HG03095 (cell line): ENCODE data around the gene FBXO36.
A peak's percentile ranks its signal among the peaks of the same experiment; 100 is the strongest.
"Not testable (repeated sequence)": the region's sequence is repeated elsewhere in the genome, so short reads cannot be mapped to it uniquely, and the experiment has no call there.

Experiments
- ATAC-seq: cut with Tn5 transposase; IDR thresholded peaks from one replicate; pipeline ENCODE4 v1.9.1; 2021; ENCODE audit warnings: moderate library complexity; ENCODE audit not compliant: unreplicated experiment

The FBXO36 gene

DNA sequence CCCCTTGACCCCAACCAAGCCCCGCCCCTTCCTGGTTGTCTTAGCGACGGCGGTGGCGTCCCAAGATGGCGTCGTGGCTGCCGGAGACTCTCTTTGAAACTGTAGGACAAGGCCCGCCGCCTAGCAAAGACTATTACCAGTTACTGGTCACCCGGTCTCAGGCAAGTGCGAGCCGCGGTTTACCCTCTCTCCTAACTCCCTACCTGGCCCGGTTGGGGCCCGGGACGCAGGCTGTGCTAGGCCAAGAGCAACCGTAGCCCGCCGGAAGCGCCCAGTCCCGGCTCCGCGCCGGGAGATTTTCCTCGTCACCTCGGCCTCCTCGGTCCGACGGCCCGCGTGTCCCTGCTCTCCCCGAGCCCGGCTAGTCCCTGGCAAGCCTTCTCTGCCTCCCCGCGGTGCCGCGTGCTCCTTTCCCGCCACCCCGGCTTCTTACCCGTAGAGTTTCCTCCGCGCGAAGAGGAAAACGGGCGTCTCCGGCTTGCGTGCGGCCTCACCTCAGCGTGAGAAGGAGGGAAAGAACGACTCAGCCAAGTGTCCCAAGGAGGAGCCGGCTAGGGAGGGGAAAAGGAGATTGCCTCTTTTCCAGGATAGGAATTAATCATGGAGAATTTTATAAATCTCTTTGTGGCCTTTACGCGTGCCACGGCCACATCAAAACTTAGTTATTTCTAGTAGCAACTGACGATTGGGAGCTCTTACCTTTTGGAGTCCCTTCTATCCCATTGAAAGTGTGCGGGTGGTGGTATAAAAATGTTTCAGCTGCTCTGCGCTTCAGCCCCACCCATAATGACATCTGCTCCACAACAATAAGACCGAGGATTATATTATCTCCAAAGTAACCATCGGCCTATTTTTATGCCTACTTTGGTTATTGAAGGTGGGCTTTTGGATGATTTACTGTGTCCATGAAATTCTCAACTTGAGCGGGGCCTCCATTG is at the start of gene FBXO36:
FBXO36 (plus strand) TSS at position 55 of the 938 bp plus-strand sequence; CDS start at position 66, 11 bp downstream.
- peak; percentile 58 for ATAC-seq

GRCh38 chr2:229873123-229873581 is 49.2 kb upstream of the FBXO36 start:
- peak; percentile 77 for ATAC-seq

- no peak for ATAC-seq
Measured at GRCh38 chr2:229874647-229875046, 47.7 kb upstream of the FBXO36 start.

DNA sequence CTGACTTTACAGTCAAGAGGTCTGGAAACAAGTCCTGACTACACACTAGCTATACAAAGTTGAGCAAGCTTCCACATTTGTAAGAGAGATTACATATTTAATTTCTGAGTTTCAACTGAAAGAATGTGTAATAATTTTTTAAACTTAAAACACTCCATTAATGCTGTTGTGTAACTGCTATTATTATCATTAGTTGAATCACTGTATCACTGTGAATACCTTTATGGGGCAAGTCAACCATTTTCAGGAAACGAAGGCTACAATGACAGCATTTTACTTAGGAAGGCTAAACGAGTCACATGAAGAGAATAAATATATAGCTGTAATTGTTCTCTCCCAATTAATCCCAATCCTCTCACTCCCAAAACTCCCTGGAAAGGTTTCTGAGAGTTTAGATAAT is 46.8 kb upstream of the FBXO36 start:
- no peak for ATAC-seq

GRCh38 chr2:229879191-229879950 is 42.9 kb upstream of the FBXO36 start:
- ATAC-seq: no peak

GRCh38 chr2:229880892-229881586 is 41.3 kb upstream of the FBXO36 start:
- ATAC-seq: no peak

GRCh38 chr2:229882583-229882982 is 39.7 kb upstream of the FBXO36 start:
- ATAC-seq: no peak

DNA sequence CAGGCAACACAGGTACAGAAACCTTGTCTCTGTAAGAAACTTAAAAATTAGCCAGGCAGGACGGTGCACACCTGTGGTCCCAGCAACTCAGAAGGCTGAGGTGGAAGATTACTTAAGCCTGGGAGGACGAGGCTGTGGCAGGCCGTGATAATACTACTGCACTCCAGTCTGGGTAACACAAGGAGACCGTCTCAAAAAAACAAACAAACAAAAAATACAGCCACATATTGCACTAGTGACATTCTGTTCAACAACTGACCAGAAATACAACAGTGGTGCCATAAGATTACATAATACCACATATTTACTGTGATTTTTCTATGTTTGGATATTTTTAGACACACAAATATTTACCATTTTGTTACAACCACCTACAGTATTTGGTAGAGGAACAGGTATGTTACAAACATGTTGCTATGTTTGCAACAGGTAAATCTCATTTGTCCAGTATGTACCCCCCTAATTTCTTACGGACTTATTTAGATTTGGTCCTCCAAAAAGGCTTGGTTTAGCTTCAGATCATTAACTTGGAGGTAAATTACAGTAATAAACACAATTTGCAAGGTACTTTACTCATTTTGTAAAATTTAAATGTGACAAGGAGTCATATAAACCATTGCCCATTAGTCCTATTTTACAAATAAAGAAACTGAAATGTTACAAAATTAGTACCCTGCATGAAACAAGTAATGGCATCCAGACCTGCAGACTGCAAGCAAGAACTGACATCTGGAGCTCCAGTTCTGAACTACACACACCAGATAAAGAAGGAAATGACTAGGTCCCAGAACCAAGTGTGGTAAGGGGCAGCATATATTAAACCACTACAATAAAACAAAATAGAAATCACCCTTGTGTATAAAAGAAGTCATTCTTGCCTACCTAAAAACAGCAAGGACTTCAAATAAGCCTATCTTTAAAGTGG is 37.3 kb upstream of the FBXO36 start:
- peak; percentile 83 for ATAC-seq

GRCh38 chr2:229887441-229887840 is 34.9 kb upstream of the FBXO36 start:
- no peak for ATAC-seq

- ATAC-seq: no peak
Measured at GRCh38 chr2:229888031-229888430, 34.3 kb upstream of the FBXO36 start.

- no peak for ATAC-seq
Measured at GRCh38 chr2:229889023-229889422, 33.3 kb upstream of the FBXO36 start.

- ATAC-seq: no peak
Measured at GRCh38 chr2:229896857-229897256, 25.4 kb upstream of the FBXO36 start.

- no peak for ATAC-seq
Measured at GRCh38 chr2:229899604-229900003, 22.7 kb upstream of the FBXO36 start.

GRCh38 chr2:229900012-229900411 is 22.3 kb upstream of the FBXO36 start:
- no peak for ATAC-seq

- not testable (repeated sequence) for ATAC-seq
Measured at GRCh38 chr2:229900514-229900913, 21.8 kb upstream of the FBXO36 start.

DNA sequence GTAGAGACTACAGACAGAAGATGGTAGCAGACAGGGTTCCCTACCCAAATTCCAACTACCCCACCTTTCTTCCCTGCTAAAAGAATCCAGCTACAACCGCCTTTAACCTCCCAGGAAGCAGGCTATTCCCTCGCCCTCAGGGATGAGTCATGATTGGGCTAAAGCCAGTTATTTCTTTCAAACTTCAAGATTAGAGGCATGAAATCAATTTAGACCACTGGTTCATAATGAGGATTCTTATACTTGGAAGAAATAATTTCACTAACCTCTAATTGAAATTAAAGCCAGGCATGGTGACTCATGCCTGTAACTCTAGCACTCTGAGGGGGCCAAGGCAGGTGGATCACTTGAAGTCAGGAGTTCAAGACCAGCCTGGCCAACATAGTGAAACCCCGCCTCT is 20.5 kb upstream of the FBXO36 start:
- no peak for ATAC-seq

DNA sequence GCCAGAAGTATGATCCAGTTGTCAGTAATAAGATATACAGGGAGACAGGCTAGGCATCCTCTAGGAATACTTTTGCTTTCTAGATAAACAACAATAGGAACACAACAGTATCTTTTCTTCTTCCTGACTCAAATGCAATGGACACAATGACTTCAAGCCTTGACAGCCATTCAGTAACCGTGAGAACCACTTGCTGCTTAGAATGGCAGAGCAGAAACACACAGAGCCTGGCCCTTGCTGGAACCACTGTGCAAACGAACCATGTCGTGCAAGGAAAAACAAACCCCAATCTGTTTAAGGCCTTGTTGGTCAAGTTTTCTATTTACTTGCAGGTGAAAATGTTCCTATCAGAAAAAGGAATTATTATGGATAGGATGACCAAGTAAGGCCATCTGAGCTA is 19.3 kb upstream of the FBXO36 start:
- ATAC-seq: no peak

GRCh38 chr2:229905601-229906000 is 16.7 kb upstream of the FBXO36 start:
- no peak for ATAC-seq

DNA sequence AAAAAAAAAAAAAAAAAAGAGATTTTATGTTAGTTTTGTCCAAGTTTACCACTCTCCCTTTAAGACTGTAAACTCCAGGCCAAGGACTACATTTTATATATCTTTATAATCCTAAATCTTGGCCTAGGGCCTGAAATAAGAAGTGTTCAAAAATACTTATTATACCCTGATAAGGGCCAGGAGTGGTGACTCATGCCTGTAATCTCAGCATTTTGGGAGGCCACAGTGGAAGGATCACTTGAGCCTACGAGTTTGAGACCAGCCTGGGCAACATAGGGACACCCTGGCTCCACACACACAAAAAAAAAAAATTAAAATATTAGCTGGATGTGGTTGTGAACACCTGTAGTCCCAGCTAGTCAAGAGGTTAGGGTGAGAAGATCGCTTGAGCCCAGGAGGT is 13.2 kb upstream of the FBXO36 start:
- ATAC-seq: no peak
